ENCODE data around the gene ABTB1. TPM values are rescaled to one million over a fixed set of nuclear protein-coding genes. Genes with fewer than 3 reads are reported as not detected.

Gene ABTB1
- total RNA-seq, 4 donors from 2014 or later = 27.8 to 68.7 (median 39.3) TPM

GRCh38 chr3:127658234-127658633 is 14.5 kb upstream of the ABTB1 start:
- DNase-seq (ENCODE audit: low spot score in 2 of 2) = no peak
- WGBS, 2 donors = 69 to 72% methylated on average over 1 of the region's 1 CpG
- H3K4me3 ChIP-seq (ENCODE audit: low read depth, poor library complexity, severe bottlenecking) = no peak overlapping the region
- intact Hi-C loops (cut with DNase I; ENCODE audit: low total_unique reads) = no loop called here
- TF ChIP-seq CTCF (IDR thresholded peaks at IDR 0.05) = no peak
- TF ChIP-seq POLR2A (IDR thresholded peaks at IDR 0.05) = no peak

GRCh38 chr3:127660621-127661251 is 12.0 kb upstream of the ABTB1 start:
- intact Hi-C loops (cut with DNase I; ENCODE audit: low total_unique reads) = no loop called here
- WGBS, 2 donors = 95 to 97% methylated on average over 9 of the region's 10 CpGs
- TF ChIP-seq CTCF (IDR thresholded peaks at IDR 0.05) = no peak
- no peak for TF ChIP-seq POLR2A (IDR thresholded peaks at IDR 0.05)

GRCh38 chr3:127661600-127661999 is 11.2 kb upstream of the ABTB1 start:
- DNase-seq (ENCODE audit: low spot score in 2 of 2) = no peak
- 91 to 95% methylated on average over 5 of the region's 5 CpGs for WGBS, 2 donors
- no peak for TF ChIP-seq CTCF (IDR thresholded peaks at IDR 0.05)
- no peak for TF ChIP-seq POLR2A (IDR thresholded peaks at IDR 0.05)
- intact Hi-C loops (cut with DNase I; ENCODE audit: low total_unique reads) = no loop called here
- H3K4me3 ChIP-seq (ENCODE audit: low read depth, poor library complexity, severe bottlenecking) = no peak overlapping the region

More at GRCh38 chr3:127660621-127661251, 12.0 kb upstream of the ABTB1 start:
- no peak overlapping the region for H3K4me3 ChIP-seq (ENCODE audit: low read depth, poor library complexity, severe bottlenecking)
- peak in 1 of 2 donors; percentile 56 for DNase-seq (ENCODE audit: low spot score in 2 of 2)

- intact Hi-C loops (cut with DNase I; ENCODE audit: low total_unique reads) = no loop called here
- H3K4me3 ChIP-seq (ENCODE audit: low read depth, poor library complexity, severe bottlenecking) = no peak overlapping the region
- 86 to 87% methylated on average over 11 of the region's 11 CpGs for WGBS, 2 donors
- TF ChIP-seq POLR2A (IDR thresholded peaks at IDR 0.05) (no peak), CTCF (IDR thresholded peaks at IDR 0.05) (no peak)
- DNase-seq (ENCODE audit: low spot score in 2 of 2) = peak in 1 of 2 donors; percentile 53
These were observed 10.7 kb upstream of the ABTB1 start for GRCh38 chr3:127662001-127662469.

GRCh38 chr3:127663151-127663550 is 9.6 kb upstream of the ABTB1 start:
- 87 to 94% methylated on average over 5 of the region's 5 CpGs for WGBS, 2 donors
- intact Hi-C loops (cut with DNase I; ENCODE audit: low total_unique reads) = no loop called here
- peak in 1 of 2 donors; percentile 28 for DNase-seq (ENCODE audit: low spot score in 2 of 2)
- no peak overlapping the region for H3K4me3 ChIP-seq (ENCODE audit: low read depth, poor library complexity, severe bottlenecking)
- TF ChIP-seq POLR2A (IDR thresholded peaks at IDR 0.05) = no peak
- TF ChIP-seq CTCF (IDR thresholded peaks at IDR 0.05) = no peak

- TF ChIP-seq POLR2A (IDR thresholded peaks at IDR 0.05) = no peak
- TF ChIP-seq CTCF (IDR thresholded peaks at IDR 0.05) = no peak
- WGBS, 2 donors = 69 to 77% methylated on average over 2 of the region's 2 CpGs
- DNase-seq (ENCODE audit: low spot score in 2 of 2) = no peak
- no peak overlapping the region for H3K4me3 ChIP-seq (ENCODE audit: low read depth, poor library complexity, severe bottlenecking)
- intact Hi-C loops (cut with DNase I; ENCODE audit: low total_unique reads) = no loop called here
These were observed 7.6 kb upstream of the ABTB1 start for GRCh38 chr3:127665165-127665564.
